ENCODE results near the gene DTWD1. TPM values are rescaled to one million over a fixed set of nuclear protein-coding genes. Genes with fewer than 3 reads are reported as not detected.
"Not testable (repeated sequence)": the region's sequence is repeated elsewhere in the genome, so short reads cannot be mapped to it uniquely, and the experiment has no call there.

Gene DTWD1
- total RNA-seq, 1 experiment from 2014 or later: 24.5 TPM

- intact Hi-C loops (cut with micrococcal nuclease; ENCODE audit: unreplicated experiment): no loop called here
- POLR2A ChIA-PET (ENCODE audit: unreplicated experiment): no interaction called here
- Histone ChIP-seq H3K9me3 (ENCODE audit: insufficient read depth, low read depth) (no peaks in the 10 kb centered on the region), H3K9me2 (ENCODE audit: insufficient read depth) (no peaks in the 10 kb centered on the region), H3K4me1 (replicated peaks; ENCODE audit: insufficient read depth) (no peaks in the 10 kb centered on the region), H3K27me3 (ENCODE audit: insufficient read depth, low read depth) (no peaks in the 10 kb centered on the region), H3K4me2 (no peak overlapping the region), H2AFZ (no peak overlapping the region), H4K20me1 (ENCODE audit: insufficient read depth) (no peaks in the 10 kb centered on the region), H3K4me3 (no peak overlapping the region), H3K27ac (no peak overlapping the region), H3F3A (ENCODE audit: insufficient read depth, low read depth) (no peaks in the 10 kb centered on the region), H3K36me3 (ENCODE audit: low read depth) (no peaks in the 10 kb centered on the region), H3K79me2 (ENCODE audit: low read depth) (no peaks in the 10 kb centered on the region)
- CTCF ChIA-PET: no interaction called here
- BruUV-seq (replicated peaks): no TSS peak
- TF ChIP-seq, protein P1, sequence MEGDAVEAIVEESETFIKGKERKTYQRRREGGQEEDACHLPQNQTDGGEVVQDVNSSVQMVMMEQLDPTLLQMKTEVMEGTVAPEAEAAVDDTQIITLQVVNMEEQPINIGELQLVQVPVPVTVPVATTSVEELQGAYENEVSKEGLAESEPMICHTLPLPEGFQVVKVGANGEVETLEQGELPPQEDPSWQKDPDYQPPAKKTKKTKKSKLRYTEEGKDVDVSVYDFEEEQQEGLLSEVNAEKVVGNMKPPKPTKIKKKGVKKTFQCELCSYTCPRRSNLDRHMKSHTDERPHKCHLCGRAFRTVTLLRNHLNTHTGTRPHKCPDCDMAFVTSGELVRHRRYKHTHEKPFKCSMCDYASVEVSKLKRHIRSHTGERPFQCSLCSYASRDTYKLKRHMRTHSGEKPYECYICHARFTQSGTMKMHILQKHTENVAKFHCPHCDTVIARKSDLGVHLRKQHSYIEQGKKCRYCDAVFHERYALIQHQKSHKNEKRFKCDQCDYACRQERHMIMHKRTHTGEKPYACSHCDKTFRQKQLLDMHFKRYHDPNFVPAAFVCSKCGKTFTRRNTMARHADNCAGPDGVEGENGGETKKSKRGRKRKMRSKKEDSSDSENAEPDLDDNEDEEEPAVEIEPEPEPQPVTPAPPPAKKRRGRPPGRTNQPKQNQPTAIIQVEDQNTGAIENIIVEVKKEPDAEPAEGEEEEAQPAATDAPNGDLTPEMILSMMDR (conservative IDR thresholded peaks at IDR 0.05): no peak
- no peak for TF ChIP-seq EZH2 (IDR thresholded peaks at IDR 0.05; ENCODE audit: low read depth)
- DNase-seq: no peak
Measured at GRCh38 chr15:49697121-49697520, 76.3 kb downstream of the DTWD1 start.

DNA sequence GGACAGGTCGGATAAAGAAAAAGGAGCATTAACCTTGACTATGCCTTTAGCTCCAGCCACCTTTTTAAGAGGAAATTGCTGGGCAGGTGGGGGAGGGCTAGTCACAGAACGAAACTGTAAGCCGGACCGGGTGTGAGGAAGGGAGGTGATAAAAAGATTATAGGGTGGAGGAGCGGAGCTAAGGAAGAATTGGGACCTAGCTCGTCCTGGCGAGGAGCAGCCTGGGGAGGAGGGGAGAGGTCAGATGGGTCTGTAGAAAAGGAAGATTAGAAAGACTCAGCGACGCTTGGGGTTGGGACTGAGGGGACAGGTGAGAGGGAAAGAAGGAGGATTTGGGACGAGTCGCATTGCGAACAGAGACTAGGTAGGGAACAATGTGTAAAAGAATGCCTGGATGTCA lies 82.1 kb downstream of the DTWD1 start:
- H3K36me3 ChIP-seq (ENCODE audit: low read depth); intact Hi-C loops (cut with micrococcal nuclease; ENCODE audit: unreplicated experiment); BruUV-seq (replicated peaks); H3K4me3 ChIP-seq; H3K79me2 ChIP-seq (ENCODE audit: low read depth); H3K27me3 ChIP-seq (ENCODE audit: insufficient read depth, low read depth); H3K4me2 ChIP-seq; H4K20me1 ChIP-seq (ENCODE audit: insufficient read depth); H3F3A ChIP-seq (ENCODE audit: insufficient read depth, low read depth); H3K9me2 ChIP-seq (ENCODE audit: insufficient read depth); H3K27ac ChIP-seq; POLR2A ChIA-PET (ENCODE audit: unreplicated experiment); H3K4me1 ChIP-seq (replicated peaks; ENCODE audit: insufficient read depth); H3K9me3 ChIP-seq (ENCODE audit: insufficient read depth, low read depth); CTCF ChIA-PET; H2AFZ ChIP-seq; DNase-seq: not testable (repeated sequence)

Other genes with a start within 250 kb of the DTWD1 start
- not detected in 2 replicates for gene FGF7, start 197.8 kb upstream of the DTWD1 start, total RNA-seq (2021)
- gene FAM227B, start 230 bp upstream of the DTWD1 start, total RNA-seq (2021): 1.4 and 3.3 TPM in 2 replicates